Measurements from ENCODE around the gene HOXD9. TPM values are rescaled to one million over a fixed set of nuclear protein-coding genes. Genes with fewer than 3 reads are reported as not detected.

Gene HOXD9
- total and polyA plus RNA-seq, 2 donors (not counting 3 experiments of a cell fraction or from before 2014, with no cell fraction given): 1.9 to 3.5 TPM

DNA sequence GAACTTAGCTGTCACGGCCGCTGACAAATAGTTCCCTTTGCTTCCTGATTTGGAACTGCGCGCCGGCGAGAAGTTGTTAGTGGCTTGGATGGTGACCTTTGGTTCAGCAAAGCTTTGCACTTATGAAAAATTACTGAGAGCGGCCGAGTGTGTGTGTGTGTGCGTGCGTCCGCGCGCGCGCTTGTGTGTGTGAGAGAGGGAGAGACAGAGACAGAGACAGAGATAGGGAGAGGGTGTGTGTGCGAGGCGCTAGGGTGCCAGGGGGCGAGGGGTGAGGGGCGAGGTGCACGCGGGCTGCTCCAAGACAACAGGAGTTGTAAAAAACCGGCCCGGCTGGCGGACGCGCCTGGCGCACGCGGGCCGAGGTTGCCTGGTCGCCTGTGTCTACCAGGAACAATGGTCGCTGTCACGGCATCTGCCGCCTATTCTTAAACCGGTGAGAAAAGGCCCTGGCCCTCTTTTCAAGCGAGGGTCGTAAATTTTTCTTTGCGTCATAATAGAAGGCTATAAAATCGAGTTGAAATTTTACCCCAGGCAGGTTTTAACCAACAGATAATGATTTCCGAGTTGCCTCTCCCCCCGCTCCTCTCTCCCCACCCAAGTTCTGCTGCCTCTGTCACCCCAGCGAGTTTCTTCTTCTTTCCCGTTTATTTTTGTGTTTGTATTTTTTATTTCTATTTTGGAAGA is 35.1 kb downstream of the HOXD9 start:
- no TSS peak for BruUV-seq (replicated peaks)
- Histone ChIP-seq H3K9me3 (replicated peaks; ENCODE audit: control insufficient read depth, insufficient read depth, low read length) (no peaks in the 10 kb centered on the region), H3K27ac (ENCODE audit: insufficient read depth, low read depth, low read length) (no peak overlapping the region), H3K36me3 (ENCODE audit: control insufficient read depth in 2 of 2, extremely low read depth in 1 of 2, insufficient read depth in 2 of 2, low read length in 2 of 2) (peaks cover 0 to 8% of the 10 kb centered on the region in 2 experiments), H2AFZ (ENCODE audit: low read depth, low read length) (peak overlapping the region; percentile 25), H3K4me3 (replicated peaks in 1 of 3; ENCODE audit: insufficient read depth in 1 of 3, low read depth in 1 of 3, low read length in 3 of 3) (peak overlapping the region; percentile 19 to 48 (median 21)), H3K9me1 (replicated peaks; ENCODE audit: control insufficient read depth, extremely low read depth, insufficient read depth, low read length) (no peaks in the 10 kb centered on the region), H4K20me1 (replicated peaks; ENCODE audit: control insufficient read depth, extremely low read depth, insufficient read depth, low read length) (no peaks in the 10 kb centered on the region), H3K9ac (replicated peaks; ENCODE audit: extremely low read depth, insufficient read depth, low read length) (peak overlapping the region; percentile 29), H3K27me3 (ENCODE audit: control insufficient read depth in 2 of 2, insufficient read depth in 2 of 2, low read length in 2 of 2) (no peaks in the 10 kb centered on the region), H3K79me2 (ENCODE audit: control insufficient read depth, insufficient read depth, low read length) (no peaks in the 10 kb centered on the region), H3K4me2 (ENCODE audit: insufficient read depth, low read length) (peak overlapping the region; percentile 61), H3K4me1 (ENCODE audit: control insufficient read depth, extremely low read depth, insufficient read depth, low read length) (no peaks in the 10 kb centered on the region)
- no peak for FAIRE-seq
- DNase-seq (ENCODE audit: low read depth, low spot score): peak; percentile 16
- TF ChIP-seq, protein P1, sequence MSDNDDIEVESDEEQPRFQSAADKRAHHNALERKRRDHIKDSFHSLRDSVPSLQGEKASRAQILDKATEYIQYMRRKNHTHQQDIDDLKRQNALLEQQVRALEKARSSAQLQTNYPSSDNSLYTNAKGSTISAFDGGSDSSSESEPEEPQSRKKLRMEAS (IDR thresholded peaks at IDR 0.05; ENCODE audit: insufficient read depth, insufficient read length): no peak
- ChIA-PET POLR2A (no interaction called here), CTCF (interaction anchor here (1.3 kb wide), 1 partner anchor 297 kb away, joined by 6 read pairs; no protein-coding TSS in a partner anchor)
- intact Hi-C loops (cut with micrococcal nuclease): no loop called here
- dilution Hi-C loops (cut with MboI; ENCODE audit: extremely low pct_ligation_motif_present, low sequenced_read_pairs): no loop called here

DNA sequence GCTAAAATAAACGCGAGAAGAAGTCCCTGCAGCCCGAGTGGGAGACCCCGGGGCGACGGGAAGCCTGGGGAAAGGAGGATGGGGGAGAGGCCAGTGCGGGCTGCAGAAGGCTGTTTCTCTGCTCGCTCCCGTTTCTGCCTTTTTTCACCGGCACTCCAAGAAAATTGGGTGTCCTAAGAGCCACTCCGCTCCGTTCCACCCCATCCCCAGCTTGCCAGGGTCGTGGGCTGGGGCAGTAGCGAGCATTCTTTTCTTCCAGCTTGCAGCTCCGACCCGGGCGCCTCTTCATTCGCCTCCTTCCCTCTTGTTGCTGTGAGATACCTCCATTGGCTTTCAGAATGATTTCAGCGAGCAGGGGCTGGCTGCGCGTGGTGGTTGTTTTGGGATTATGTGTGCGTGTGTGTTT is 35.7 kb downstream of the HOXD9 start:
- no peaks in the 10 kb centered on the region for H3K27me3 ChIP-seq (ENCODE audit: control insufficient read depth in 2 of 2, insufficient read depth in 2 of 2, low read length in 2 of 2)
- no peak overlapping the region for H3K9ac ChIP-seq (replicated peaks; ENCODE audit: extremely low read depth, insufficient read depth, low read length)
- no peaks in the 10 kb centered on the region for H3K4me1 ChIP-seq (ENCODE audit: control insufficient read depth, extremely low read depth, insufficient read depth, low read length)
- no peak overlapping the region for H3K27ac ChIP-seq (ENCODE audit: insufficient read depth, low read depth, low read length)
- ChIA-PET POLR2A (no interaction called here), CTCF (interaction anchor here (1.3 kb wide), 1 partner anchor 297 kb away, joined by 6 read pairs; no protein-coding TSS in a partner anchor)
- intact Hi-C loops (cut with micrococcal nuclease): no loop called here
- dilution Hi-C loops (cut with MboI; ENCODE audit: extremely low pct_ligation_motif_present, low sequenced_read_pairs): no loop called here
- peaks cover 0 to 6% of the 10 kb centered on the region in 2 experiments for H3K36me3 ChIP-seq (ENCODE audit: control insufficient read depth in 2 of 2, extremely low read depth in 1 of 2, insufficient read depth in 2 of 2, low read length in 2 of 2)
- DNase-seq (ENCODE audit: low read depth, low spot score): no peak
- H3K4me3 ChIP-seq (replicated peaks in 1 of 3; ENCODE audit: insufficient read depth in 1 of 3, low read depth in 1 of 3, low read length in 3 of 3): no peak overlapping the region
- H4K20me1 ChIP-seq (replicated peaks; ENCODE audit: control insufficient read depth, extremely low read depth, insufficient read depth, low read length): no peaks in the 10 kb centered on the region
- BruUV-seq (replicated peaks): no TSS peak
- H3K4me2 ChIP-seq (ENCODE audit: insufficient read depth, low read length): no peak overlapping the region
- H3K9me3 ChIP-seq (replicated peaks; ENCODE audit: control insufficient read depth, insufficient read depth, low read length): no peaks in the 10 kb centered on the region
- no peak overlapping the region for H2AFZ ChIP-seq (ENCODE audit: low read depth, low read length)
- TF ChIP-seq, protein P2, sequence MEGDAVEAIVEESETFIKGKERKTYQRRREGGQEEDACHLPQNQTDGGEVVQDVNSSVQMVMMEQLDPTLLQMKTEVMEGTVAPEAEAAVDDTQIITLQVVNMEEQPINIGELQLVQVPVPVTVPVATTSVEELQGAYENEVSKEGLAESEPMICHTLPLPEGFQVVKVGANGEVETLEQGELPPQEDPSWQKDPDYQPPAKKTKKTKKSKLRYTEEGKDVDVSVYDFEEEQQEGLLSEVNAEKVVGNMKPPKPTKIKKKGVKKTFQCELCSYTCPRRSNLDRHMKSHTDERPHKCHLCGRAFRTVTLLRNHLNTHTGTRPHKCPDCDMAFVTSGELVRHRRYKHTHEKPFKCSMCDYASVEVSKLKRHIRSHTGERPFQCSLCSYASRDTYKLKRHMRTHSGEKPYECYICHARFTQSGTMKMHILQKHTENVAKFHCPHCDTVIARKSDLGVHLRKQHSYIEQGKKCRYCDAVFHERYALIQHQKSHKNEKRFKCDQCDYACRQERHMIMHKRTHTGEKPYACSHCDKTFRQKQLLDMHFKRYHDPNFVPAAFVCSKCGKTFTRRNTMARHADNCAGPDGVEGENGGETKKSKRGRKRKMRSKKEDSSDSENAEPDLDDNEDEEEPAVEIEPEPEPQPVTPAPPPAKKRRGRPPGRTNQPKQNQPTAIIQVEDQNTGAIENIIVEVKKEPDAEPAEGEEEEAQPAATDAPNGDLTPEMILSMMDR (IDR thresholded peaks at IDR 0.05; ENCODE audit: extremely low read depth in 1 of 2, insufficient read depth in 1 of 2, low read depth in 1 of 2, low read length in 2 of 2): no peak
- TF ChIP-seq FOS (IDR thresholded peaks at IDR 0.05; ENCODE audit: borderline replicate concordance, insufficient read depth, low read length): no peak
- TF ChIP-seq POLR2A (IDR thresholded peaks at IDR 0.05; ENCODE audit: low read depth, low read length): no peak
- no peak for TF ChIP-seq JUN (IDR thresholded peaks at IDR 0.05; ENCODE audit: borderline replicate concordance, insufficient read depth, insufficient read length, low read depth)
- no peaks in the 10 kb centered on the region for H3K9me1 ChIP-seq (replicated peaks; ENCODE audit: control insufficient read depth, extremely low read depth, insufficient read depth, low read length)
- FAIRE-seq: no peak
- H3K79me2 ChIP-seq (ENCODE audit: control insufficient read depth, insufficient read depth, low read length): no peaks in the 10 kb centered on the region

Measured in endothelial cell of umbilical vein (primary cell).